Natural killer cell (primary cell): ENCODE measurements around the gene HRCT1. TPM values are rescaled to one million over a fixed set of nuclear protein-coding genes. Genes with fewer than 3 reads are reported as not detected.
A peak's percentile ranks its signal among the peaks of the same experiment; 100 is the strongest.

Source experiments
- ATAC-seq, 3 donors: fragments of 150-1000 bp in 2 of 3; fragments of 200-7000 bp in 1 of 3; cut with Tn5 transposase; 1 replicate in 1 of 3; 2 replicates in 2 of 3; pipeline ENCODE4 v1.10.0; 2021; ENCODE audit warnings: mild to moderate bottlenecking in 2 of 3, moderate library complexity in 2 of 3
- DNase-seq, 2 donors: peaks; one replicate each; pipeline versions ENCODE4 v3.0.0 to v3.0.0-alpha.2; 2013 to 2021; ENCODE audit warnings: mixed read lengths in 1 of 2
- H3K27ac ChIP-seq: one replicate; pipeline ENCODE4 v1.5.1; 2013; ENCODE audit warnings: mild to moderate bottlenecking, low read length
- H3K27me3 ChIP-seq: one replicate; pipeline ENCODE4 v1.6.1; 2013; ENCODE audit warnings: low read length; ENCODE audit not compliant: control insufficient read depth, insufficient read depth
- H3K36me3 ChIP-seq: one replicate; pipeline ENCODE4 v1.6.1; 2013; ENCODE audit warnings: low read length; ENCODE audit not compliant: control insufficient read depth, insufficient read depth
- H3K4me1 ChIP-seq: one replicate; pipeline ENCODE4 v1.6.1; 2013; ENCODE audit warnings: low read length; ENCODE audit not compliant: control insufficient read depth, insufficient read depth
- H3K4me3 ChIP-seq: one replicate; pipeline ENCODE4 v1.5.1; 2013; ENCODE audit warnings: low read length
- H3K9me3 ChIP-seq: one replicate; pipeline ENCODE4 v1.6.1; 2013; ENCODE audit warnings: low read length; ENCODE audit not compliant: control insufficient read depth, insufficient read depth
- H3K27ac Mint-ChIP-seq, 2 donors: one replicate each; pipeline ENCODE4 v1.8.0; 2022; ENCODE audit warnings: mild to moderate bottlenecking in 2 of 2, mixed read lengths in 2 of 2, moderate library complexity in 1 of 2
- H3K27me3 Mint-ChIP-seq, 2 donors: one replicate each; pipeline ENCODE4 v1.8.0; 2022; ENCODE audit warnings: low read depth in 2 of 2, mixed read lengths in 2 of 2
- H3K36me3 Mint-ChIP-seq: one replicate; pipeline ENCODE4 v1.8.0; 2022; ENCODE audit warnings: mixed read lengths
- H3K4me1 Mint-ChIP-seq, 2 donors: one replicate each; pipeline ENCODE4 v1.8.0; 2022; ENCODE audit warnings: mixed read lengths in 2 of 2
- H3K4me3 Mint-ChIP-seq: one replicate; pipeline ENCODE4 v1.8.0; 2022; ENCODE audit warnings: mild to moderate bottlenecking, moderate library complexity, mixed read lengths
- H3K9me3 Mint-ChIP-seq, 2 donors: one replicate each; pipeline ENCODE4 v1.8.0; 2022; ENCODE audit warnings: mixed read lengths in 2 of 2
- CTCF ChIP-seq: fragments of 200-600 bp; IDR thresholded peaks from one replicate; pipeline ENCODE4 v1.8.0; 2022; ENCODE audit warnings: antibody characterized with exemption
- WGBS: methylation state at CpG from one replicate; pipeline ENCODE4 v1.1.7; 2013; ENCODE audit warnings: missing lambda C conversion rate; ENCODE audit not compliant: insufficient coverage; 5-methylcytosine and 5-hydroxymethylcytosine counted together
- intact Hi-C: fragments of 100-400 bp; cut with micrococcal nuclease; formaldehyde crosslinking; loops from one replicate; pipeline ENCODE4 v1.14.2; 2022
- total RNA-seq, 4 donors: library from RNA; stranded (reverse); fragments of 120-200 nt in 1 of 4; gene quantifications; one replicate each; pipeline versions ENCODE4 v1.2.3 to v1.2.4, GENCODE V29; 2013 to 2022

The HRCT1 gene
- total RNA-seq, 3 donors from 2014 or later (not counting 1 experiment from before 2014, with no cell fraction given) = not detected

GRCh38 chr9:35858458-35858857 is 47.5 kb upstream of the HRCT1 start:
- no peaks in the 10 kb centered on the region for H3K4me1 ChIP-seq
- TF ChIP-seq CTCF = no peak
- H3K27ac ChIP-seq = no peak overlapping the region
- H3K27ac Mint-ChIP-seq = no peak overlapping the region
- no peaks in the 10 kb centered on the region for H3K36me3 Mint-ChIP-seq
- peaks cover 19 to 20% of the 10 kb centered on the region in 2 donors for H3K27me3 Mint-ChIP-seq
- H3K27me3 ChIP-seq = peaks cover 2% of the 10 kb centered on the region
- no peaks in the 10 kb centered on the region for H3K9me3 ChIP-seq
- no peak overlapping the region for H3K4me3 Mint-ChIP-seq
- no peaks in the 10 kb centered on the region for H3K36me3 ChIP-seq
- H3K4me3 ChIP-seq = no peak overlapping the region
- 72% methylated on average over 3 of the region's 5 CpGs for WGBS
- intact Hi-C loops = no loop called here
- ATAC-seq (no peak), DNase-seq (no peak)
- H3K9me3 Mint-ChIP-seq = no peaks in the 10 kb centered on the region
- peaks cover 7 to 14% of the 10 kb centered on the region in 2 donors for H3K4me1 Mint-ChIP-seq

GRCh38 chr9:35859310-35859989 is 46.6 kb upstream of the HRCT1 start:
- peak; percentile 13 to 34 for DNase-seq
- H3K4me3 Mint-ChIP-seq = no peak overlapping the region
- no peak for TF ChIP-seq CTCF

GRCh38 chr9:35859990-35860339 is 46.0 kb upstream of the HRCT1 start:
- Histone ChIP-seq H3K4me3 (no peak overlapping the region), H3K27me3 (peaks cover 2% of the 10 kb centered on the region), H3K36me3 (no peaks in the 10 kb centered on the region), H3K4me1 (no peaks in the 10 kb centered on the region), H3K9me3 (no peaks in the 10 kb centered on the region), H3K27ac (no peak overlapping the region)
- ATAC-seq (no peak), DNase-seq (no peak)
- H3K36me3 Mint-ChIP-seq = no peaks in the 10 kb centered on the region
- TF ChIP-seq CTCF = no peak
- H3K4me3 Mint-ChIP-seq = no peak overlapping the region
- H3K27me3 Mint-ChIP-seq = peaks cover 19 to 23% of the 10 kb centered on the region in 2 donors
- intact Hi-C loops = no loop called here
- no peak overlapping the region for H3K27ac Mint-ChIP-seq
- WGBS = 63% methylated on average over 2 of the region's 3 CpGs
- H3K4me1 Mint-ChIP-seq = peaks cover 7 to 14% of the 10 kb centered on the region in 2 donors
- H3K9me3 Mint-ChIP-seq = no peaks in the 10 kb centered on the region

More at GRCh38 chr9:35859310-35859989, 46.6 kb upstream of the HRCT1 start:
- Histone ChIP-seq H3K4me1 (no peaks in the 10 kb centered on the region), H3K36me3 (no peaks in the 10 kb centered on the region), H3K9me3 (no peaks in the 10 kb centered on the region), H3K27ac (no peak overlapping the region), H3K27me3 (peaks cover 2% of the 10 kb centered on the region), H3K4me3 (no peak overlapping the region)
- ATAC-seq = peak in 2 of 3 donors; percentile 61 to 67
- peaks cover 7 to 14% of the 10 kb centered on the region in 2 donors for H3K4me1 Mint-ChIP-seq
- 63% methylated on average over 16 of the region's 16 CpGs for WGBS
- no peak overlapping the region for H3K27ac Mint-ChIP-seq
- peaks cover 19 to 23% of the 10 kb centered on the region in 2 donors for H3K27me3 Mint-ChIP-seq
- intact Hi-C loops = no loop called here
- no peaks in the 10 kb centered on the region for H3K36me3 Mint-ChIP-seq
- H3K9me3 Mint-ChIP-seq = no peaks in the 10 kb centered on the region
